Measurements from ENCODE around the gene NOL9.

NOL9 gene

DNA sequence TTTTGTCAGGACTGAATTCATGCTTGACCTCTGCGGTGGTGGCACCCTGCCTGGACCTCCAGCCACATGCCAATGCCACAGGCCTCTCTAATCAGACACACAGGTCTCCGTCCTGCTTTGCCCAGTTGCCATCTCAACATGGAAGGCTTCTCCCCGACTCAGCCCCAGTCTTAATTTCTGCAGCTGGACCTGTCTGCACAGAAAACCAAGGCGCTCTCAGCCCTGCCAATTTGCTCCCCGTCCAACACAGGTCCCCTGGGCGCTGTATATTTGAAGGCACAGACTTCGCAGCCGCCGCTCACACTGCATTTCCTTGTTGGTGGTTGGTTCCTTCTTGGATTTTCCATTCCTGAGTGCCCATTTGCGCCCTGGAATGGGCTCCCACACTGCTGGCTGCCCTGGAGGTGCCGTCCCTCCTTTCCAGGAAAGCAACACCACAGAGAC lies 34.8 kb downstream of the NOL9 start:
- DNase-seq, result peak; percentile 90

- DNase-seq, result no peak
Measured at GRCh38 chr1:6517435-6517851, 36.9 kb downstream of the NOL9 start.

GRCh38 chr1:6515771-6516170 lies 38.5 kb downstream of the NOL9 start:
- no peak for DNase-seq

DNA sequence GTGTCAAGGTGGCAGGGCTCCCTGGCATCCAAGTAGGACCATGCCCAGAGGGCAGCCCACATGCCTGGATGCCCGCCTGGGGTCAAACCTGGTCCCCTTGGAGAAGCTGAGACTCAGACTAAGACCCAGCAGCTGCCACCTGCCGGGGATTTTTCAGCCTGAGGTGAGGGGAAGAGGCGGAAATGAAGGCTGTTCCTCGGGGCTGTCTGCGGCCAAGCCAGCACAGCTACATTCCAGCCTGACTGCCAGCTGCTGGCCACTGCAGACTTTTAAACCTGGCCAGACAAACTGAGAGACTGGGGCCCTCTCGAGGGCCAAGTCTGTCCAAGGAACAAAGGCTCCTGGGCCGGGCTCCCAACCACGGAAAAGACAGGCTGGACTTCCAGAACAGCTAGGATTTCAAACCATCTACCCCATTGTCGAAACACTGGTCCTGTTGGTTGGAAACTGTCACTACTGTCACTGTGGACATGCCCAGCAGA lies 41.0 kb downstream of the NOL9 start:
- no peak for DNase-seq

DNA sequence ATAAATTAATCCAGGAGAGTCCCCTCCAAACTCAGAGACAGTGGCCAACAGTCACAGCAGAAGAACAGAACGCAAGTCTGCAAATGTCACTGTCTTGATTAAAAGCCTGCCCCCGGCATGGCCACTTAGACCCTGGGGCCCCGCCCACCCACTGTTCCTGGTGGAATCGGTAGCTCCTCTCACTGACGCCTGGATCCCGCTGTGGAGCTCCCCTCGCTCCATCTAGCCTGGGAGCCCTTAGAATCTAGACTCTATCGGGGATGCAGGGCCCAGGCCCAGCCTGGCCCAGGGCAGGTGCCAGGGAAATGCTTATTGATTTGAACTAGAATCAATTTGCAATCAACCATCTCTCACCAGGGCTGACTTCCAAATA lies 41.4 kb downstream of the NOL9 start:
- no peak for DNase-seq

DNA sequence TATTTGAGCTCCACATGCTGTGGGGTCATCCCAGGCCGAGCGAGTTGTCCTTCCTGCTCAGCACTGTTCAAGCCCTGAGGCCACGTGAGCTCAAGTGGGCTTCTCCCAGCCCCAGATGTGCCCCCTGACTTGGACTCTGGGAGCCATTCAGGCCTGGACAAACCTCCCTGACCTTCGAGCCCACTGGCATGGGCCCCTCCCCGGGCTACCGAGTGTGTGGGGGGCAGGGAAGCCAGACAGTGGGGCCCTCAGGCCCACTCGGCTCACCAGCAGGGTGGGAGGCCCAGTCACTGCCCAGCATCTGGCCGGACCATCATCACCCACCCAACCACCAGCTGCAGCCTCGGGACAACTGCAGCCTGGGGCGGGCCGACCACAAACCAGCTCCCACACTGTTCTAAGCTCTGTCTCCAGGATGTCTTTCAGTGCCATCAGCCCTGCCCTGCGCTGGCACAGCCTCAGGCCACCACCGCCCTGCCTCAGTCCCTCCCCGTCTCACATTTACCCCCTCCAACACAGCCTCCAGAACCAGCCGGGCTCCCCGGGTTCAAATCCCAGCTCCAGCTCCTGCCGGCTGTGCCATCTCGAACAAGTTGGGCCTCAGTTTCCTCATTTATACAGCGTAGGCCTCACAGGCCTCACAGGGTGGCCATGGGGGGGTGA lies 41.9 kb downstream of the NOL9 start:
- DNase-seq, result no peak

DNA sequence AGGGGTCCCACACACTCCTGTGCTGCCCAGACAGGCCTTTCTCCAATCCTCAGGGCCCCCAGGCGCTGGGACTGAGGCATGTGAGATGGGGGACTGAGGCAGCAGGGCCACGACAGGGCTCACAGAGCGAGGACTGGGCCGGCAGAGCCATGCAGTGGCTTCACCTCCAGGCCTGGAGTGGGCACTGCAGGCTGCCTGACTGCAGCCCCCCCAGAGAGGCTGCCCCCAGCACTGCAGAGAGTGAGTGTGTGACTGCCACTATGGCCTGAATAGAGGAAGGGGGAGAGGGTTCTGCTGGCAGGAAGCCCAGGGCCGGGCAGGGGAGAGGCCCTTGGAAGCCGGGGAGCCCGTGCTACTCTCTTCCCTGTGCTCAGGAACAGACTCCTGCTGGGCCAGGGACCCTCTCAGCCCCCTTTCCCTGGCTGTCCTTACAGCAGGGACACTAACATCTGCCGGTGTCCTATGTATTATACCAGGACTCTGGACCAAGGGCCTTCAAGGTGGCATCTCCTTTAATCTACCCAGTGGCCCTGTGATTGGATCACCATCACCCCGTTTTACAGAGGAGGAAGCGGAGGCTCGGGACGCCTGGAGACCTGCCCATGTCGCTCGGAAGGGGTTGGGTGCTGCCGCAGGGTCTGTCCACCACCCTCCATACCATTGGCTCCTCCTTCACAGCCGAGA lies 42.6 kb downstream of the NOL9 start:
- peak; percentile 36 for DNase-seq

- peak; percentile 16 for DNase-seq
Measured at GRCh38 chr1:6511056-6511455, 43.3 kb downstream of the NOL9 start.

DNA sequence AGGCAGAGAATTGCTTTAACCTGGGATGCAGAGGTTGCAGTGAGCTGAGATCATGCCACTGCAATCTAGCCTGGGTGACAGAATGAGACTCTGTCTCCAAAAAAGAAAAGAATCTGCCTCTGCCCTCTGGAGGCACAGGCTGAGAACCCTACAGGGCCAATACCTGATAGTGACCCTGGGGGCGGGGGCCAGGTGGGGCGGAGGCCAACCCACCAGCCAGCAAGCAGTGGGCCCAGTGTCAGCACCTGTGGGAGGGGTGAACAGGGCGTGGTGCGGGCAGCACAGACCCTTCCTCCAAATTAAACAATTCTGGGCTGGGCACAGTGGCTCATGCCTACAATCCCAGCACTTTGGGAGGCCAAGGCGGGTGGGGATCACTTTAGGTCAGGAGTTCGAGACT lies 43.8 kb downstream of the NOL9 start:
- DNase-seq, result no peak

GRCh38 chr1:6509919-6510291 lies 44.4 kb downstream of the NOL9 start:
- no peak for DNase-seq

- DNase-seq, result no peak
Measured at GRCh38 chr1:6509220-6509918, 44.9 kb downstream of the NOL9 start.

- no peak for DNase-seq
Measured at GRCh38 chr1:6508816-6509189, 45.5 kb downstream of the NOL9 start.

GRCh38 chr1:6508154-6508815 lies 46.0 kb downstream of the NOL9 start:
- peak; percentile 10 for DNase-seq

DNA sequence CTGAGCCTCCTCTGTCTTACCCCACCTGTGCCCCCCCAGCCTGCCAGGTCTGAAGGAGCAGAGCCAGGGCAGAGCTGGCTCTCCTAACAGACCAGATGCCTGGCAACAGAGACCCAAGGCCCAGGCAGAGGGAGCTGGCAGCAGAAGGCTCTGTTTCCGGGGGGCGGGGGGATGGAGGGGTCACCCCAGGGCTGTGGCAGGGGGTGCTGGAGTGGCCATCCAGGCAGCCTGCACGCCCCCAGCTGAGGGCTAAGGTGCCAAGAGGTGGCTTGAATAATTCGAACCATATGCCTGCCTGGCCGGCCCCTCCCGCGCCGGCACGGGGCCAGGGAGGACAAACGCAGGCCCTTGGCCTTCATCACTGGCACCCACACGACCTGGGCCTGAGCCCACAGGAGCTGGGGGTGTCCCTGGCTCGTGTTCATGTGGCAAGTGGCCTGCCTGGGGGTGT lies 46.8 kb downstream of the NOL9 start:
- no peak for DNase-seq

GRCh38 chr1:6507037-6507428 lies 47.3 kb downstream of the NOL9 start:
- DNase-seq, result no peak

- no peak for DNase-seq
Measured at GRCh38 chr1:6506210-6507036, 47.9 kb downstream of the NOL9 start.

GRCh38 chr1:6505367-6506209 lies 48.7 kb downstream of the NOL9 start:
- DNase-seq, result no peak

- no peak for DNase-seq
Measured at GRCh38 chr1:6504887-6505286, 49.4 kb downstream of the NOL9 start.

GRCh38 chr1:6503884-6504602 lies 50.3 kb downstream of the NOL9 start:
- DNase-seq, result no peak

DNA sequence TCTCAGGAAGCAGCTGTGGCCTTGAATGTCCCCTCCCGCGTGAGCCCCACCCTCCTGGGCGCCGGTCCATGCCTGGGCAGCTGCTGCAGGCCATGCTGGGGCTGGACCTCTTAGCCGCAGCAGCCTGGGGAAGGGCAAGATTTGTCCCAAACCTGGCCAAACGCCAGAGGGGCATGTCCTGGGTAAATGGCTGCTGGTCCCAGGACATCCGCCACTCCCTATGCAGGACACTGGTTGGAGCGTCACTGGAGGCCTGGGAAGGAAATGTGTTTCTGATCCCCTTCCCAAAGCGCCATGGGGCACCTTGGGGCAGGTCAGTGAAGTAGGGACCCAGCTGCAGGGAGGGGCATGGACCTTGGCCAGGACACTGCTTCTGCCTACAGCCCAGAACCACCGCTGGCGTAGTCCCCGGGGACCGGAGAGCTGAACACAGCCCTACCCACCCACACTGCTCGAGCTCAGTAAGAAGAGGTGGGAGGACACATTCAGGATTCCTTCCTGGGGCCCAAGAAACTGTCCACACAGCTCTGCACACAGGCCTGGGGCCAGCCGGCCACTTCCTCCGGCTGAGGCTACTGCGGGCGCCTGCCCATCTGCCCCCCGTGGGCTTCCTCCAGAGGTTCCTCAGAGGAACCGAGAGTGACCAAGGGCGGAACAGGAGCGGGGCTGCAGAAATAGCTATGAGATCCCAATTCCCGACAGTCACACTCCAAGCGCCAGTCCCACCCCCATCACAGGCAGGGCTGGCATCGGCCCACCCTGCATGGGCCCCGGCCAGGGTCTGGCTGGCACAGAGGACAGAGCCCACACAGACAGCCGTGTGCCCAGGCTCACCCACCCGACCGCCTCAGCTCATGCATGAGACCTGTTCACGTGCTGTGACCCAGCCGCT lies 52.1 kb downstream of the NOL9 start:
- no peak for DNase-seq
